Astrocyte of the cerebellum (primary cell): Measurements from ENCODE around the gene NEK3.

Source experiments
- DNase-seq: peaks from one replicate; pipeline ENCODE4 v3.0.0-alpha.2; 2011; ENCODE audit warnings: low read depth
- H3K4me3 ChIP-seq: 2 replicates; pipeline ENCODE4 v1.5.1; 2011; ENCODE audit warnings: mild to moderate bottlenecking, low read depth, low read length, moderate library complexity
- in situ Hi-C: cut with HindIII; loops from 2 replicates; pipeline ENCODE4 v1.10.0; 2017; ENCODE audit warnings: low sequenced_read_pairs
- TF ChIP-seq, protein P1 (sequence below): IDR thresholded peaks from 2 replicates; pipeline ENCODE4 v1.5.1; 2012; ENCODE audit warnings: low read length, low read depth, moderate library complexity, mild to moderate bottlenecking; ENCODE audit errors: missing control alignments

The NEK3 gene

DNA sequence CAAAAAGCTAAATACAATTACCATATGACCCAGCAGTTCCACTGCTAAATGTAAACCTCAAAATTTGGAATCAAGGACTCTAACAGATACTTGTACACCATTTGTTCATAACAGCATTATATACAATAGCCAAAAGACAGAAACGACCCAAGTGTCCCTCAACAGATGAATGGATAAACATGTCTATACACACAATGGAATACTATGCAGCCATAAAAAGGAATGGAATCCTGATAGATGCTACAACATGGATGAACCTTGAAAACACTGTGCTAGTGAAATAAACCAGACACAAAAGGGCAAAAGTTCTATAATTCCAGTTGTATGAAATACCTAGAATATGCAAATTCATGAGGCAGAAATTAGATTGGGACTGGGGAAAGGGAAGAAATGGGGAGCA lies 12.2 kb downstream of the NEK3 start:
- no peak for DNase-seq
- no peak overlapping the region for H3K4me3 ChIP-seq
- TF ChIP-seq, protein P1, sequence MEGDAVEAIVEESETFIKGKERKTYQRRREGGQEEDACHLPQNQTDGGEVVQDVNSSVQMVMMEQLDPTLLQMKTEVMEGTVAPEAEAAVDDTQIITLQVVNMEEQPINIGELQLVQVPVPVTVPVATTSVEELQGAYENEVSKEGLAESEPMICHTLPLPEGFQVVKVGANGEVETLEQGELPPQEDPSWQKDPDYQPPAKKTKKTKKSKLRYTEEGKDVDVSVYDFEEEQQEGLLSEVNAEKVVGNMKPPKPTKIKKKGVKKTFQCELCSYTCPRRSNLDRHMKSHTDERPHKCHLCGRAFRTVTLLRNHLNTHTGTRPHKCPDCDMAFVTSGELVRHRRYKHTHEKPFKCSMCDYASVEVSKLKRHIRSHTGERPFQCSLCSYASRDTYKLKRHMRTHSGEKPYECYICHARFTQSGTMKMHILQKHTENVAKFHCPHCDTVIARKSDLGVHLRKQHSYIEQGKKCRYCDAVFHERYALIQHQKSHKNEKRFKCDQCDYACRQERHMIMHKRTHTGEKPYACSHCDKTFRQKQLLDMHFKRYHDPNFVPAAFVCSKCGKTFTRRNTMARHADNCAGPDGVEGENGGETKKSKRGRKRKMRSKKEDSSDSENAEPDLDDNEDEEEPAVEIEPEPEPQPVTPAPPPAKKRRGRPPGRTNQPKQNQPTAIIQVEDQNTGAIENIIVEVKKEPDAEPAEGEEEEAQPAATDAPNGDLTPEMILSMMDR = no peak
- in situ Hi-C loops = no loop called here

DNA sequence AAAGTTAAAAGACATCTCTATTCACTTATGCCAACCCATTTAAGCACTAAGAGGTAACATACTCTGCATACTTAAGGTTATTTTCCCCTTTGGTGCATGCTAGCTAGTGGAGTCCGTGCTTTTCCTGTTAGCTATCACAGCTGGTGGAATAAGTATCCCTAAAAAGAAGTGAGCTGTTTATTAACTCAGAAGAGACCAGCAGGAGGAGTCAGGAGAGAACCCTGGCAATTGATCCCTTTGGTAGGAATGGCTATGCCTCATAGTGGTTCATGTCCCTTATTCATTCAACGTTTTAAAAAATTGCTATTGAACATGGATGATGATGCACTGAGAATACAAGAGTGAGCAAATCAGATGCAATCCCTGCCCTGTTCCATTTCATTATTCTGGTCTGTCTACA lies 18.1 kb downstream of the NEK3 start:
- no peak for DNase-seq
- H3K4me3 ChIP-seq = no peak overlapping the region
- in situ Hi-C loops = no loop called here
- TF ChIP-seq, protein P1 = no peak

DNA sequence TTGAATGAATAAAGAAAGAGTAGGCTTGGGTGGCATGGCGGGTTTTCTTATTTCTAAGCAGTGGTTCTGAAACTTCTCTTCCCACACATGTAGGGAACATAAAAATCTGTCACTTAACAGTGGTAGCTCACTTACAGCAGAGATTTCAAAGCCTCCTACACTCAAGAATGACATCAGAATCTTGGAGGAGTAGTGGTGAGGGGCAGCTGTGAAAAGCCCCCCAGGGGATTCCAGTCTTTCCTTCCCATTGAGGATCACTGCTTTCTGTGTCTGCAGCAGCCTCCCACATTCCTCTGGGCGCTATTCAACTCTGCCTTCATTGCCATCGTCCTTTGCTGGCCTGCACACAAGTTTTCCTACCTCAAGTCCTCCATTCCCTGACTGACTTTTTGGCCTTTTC lies 21.9 kb downstream of the NEK3 start:
- in situ Hi-C loops = no loop called here
- TF ChIP-seq, protein P1 = no peak

DNA sequence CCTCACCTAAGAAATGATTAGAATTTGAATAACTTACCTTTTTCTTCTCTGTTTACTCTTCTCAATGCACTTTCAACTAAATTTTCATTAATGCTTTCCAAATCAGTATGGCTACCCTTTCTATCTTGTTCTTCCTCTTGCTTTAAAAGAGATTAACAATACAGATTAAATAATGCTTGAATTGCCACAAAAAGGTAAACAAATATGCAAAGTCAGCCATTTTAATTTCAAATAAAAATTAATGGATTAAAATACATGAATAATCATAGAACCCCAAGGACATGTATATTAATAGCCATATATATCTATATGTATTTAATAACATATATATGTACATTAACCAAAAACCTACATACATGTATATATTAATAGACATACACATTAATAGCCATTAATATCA lies 22.6 kb downstream of the NEK3 start:
- TF ChIP-seq, protein P1 = no peak
- DNase-seq = no peak
- H3K4me3 ChIP-seq = no peak overlapping the region
- in situ Hi-C loops = no loop called here

More for the DNA sequence above, 21.9 kb downstream of the NEK3 start:
- H3K4me3 ChIP-seq = no peak overlapping the region
- no peak for DNase-seq

DNA sequence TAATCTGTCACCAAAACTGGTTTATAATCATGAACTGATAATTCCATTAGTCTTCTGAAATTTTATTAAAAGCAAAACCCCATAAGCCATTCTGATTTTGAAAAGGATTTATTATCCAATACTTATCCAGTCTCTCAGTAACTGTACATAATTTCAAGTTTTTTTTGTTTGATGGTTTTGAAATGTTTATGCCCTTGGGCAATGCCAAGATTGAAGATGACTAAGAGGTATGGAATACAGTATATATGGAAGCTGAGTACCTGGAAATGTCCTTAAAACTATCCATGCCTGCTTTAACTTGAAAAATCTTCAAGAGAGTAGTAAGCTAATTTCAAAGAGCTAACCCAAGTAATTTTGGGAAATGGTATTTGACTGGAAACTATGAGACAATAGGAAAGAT lies 28.8 kb downstream of the NEK3 start:
- TF ChIP-seq, protein P1 = no peak
- no peak for DNase-seq
- in situ Hi-C loops = no loop called here
- H3K4me3 ChIP-seq = no peak overlapping the region

DNA sequence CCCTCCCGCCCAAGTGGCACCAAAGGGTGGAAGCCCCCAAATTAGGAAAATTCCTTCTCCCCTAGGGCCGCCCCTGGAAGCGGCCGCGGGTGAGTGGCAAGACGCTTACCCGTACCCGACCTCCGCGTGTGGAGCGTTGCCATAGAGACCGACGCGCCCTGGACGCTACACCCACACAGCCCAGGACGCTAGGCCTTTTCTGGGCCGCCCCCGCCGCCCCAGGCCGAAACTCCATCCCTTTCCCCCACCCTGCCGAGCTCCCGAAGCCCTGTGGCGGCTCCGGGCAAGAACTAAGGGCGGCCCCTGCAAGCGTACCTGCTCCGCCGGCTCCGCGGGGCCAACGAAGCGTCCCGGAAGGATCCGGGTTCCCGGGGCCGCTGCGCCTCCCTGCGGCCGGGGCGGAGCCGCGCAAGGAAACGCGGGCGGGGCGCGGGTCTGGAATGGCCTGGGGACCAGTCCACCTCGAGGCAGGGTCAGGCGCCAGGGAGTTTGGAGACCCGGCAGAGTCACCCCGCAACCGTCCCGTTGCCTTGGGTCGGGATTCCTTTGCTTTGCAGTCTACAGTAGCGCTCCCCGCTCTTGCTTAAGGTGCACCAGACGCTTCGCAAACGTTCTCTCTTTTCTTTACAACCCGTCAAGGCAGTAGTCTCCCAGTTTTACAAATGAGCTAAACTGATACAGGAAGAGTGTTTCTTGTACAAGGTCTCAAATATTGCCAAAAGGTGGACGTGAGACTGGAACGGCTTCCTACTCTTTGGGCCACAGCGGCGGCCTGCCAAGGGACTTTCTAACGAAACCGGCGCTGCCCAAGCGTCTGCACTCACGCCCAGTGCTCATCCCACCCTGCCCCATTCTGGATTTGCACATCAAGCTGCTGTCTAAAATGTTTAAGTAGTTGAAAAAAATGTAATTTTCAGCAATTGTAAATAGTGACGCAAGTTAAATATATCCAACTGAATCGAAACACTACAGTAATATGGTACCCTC lies 30.4 kb downstream of the NEK3 start, which contains the start of gene NEK5:
NEK5 (minus strand) TSS at position 360 of the 987 bp plus-strand sequence. CDS start 1,591 bp downstream, outside the sequence.
- peak within 1 kb of the TSS; percentile 66 for H3K4me3 ChIP-seq
- in situ Hi-C loops = no loop called here
- TF ChIP-seq, protein P1 = peak; percentile 77
- DNase-seq = peak; percentile 4
